Measurements from ENCODE around the gene PLPP2.

PLPP2 gene

DNA sequence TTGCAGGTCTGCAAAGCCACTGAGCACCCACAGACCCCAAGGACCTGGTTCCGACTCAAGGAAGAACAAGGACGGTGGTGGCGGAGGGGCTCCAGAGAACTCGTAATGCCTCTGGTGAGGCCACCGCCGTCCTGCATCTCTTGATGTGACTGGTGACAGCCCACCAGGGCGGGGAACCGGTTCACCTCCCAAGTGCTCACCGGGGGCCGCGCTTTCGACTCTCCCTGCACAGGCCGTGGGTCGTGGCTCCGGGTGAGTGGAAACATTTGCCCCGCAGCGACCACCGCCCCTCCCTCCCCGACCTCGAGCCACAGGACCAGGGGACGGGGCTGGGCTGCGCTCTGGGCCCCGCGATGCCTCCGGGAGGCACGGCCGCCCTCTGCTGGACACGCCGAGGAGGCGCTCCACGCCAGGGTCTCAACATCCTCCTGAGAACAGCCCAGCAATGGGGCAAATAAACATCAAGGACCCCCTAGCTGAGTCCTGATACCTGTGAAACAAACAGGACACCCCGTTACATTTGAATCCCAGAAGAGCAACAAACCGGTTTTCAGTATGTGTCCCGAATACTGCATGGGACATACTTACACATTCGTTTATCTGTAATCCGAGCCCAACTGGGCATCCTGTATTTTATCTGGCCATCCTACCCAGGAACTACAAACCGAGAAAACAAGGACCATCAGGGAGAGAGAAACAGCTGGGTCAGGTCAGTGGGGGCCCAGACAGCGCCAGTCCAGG is 3.9 kb upstream of the PLPP2 start:
- Histone ChIP-seq H3K9me3 (ENCODE audit: control insufficient read depth, insufficient read depth, low read depth, low read length) (no peaks in the 10 kb centered on the region), H3K27ac (ENCODE audit: extremely low read depth, low read depth, low read length) (no peak overlapping the region), H3K4me3 (ENCODE audit: low read depth, low read length) (no peak overlapping the region), H3K36me3 (ENCODE audit: control insufficient read depth in 2 of 2, insufficient read depth in 1 of 2, low read length in 2 of 2) (no peaks in the 10 kb centered on the region), H3K4me1 (ENCODE audit: control insufficient read depth, insufficient read depth, low read length) (no peaks in the 10 kb centered on the region; the same call in 1 of the 2 replicates)
- TF ChIP-seq, protein P1, sequence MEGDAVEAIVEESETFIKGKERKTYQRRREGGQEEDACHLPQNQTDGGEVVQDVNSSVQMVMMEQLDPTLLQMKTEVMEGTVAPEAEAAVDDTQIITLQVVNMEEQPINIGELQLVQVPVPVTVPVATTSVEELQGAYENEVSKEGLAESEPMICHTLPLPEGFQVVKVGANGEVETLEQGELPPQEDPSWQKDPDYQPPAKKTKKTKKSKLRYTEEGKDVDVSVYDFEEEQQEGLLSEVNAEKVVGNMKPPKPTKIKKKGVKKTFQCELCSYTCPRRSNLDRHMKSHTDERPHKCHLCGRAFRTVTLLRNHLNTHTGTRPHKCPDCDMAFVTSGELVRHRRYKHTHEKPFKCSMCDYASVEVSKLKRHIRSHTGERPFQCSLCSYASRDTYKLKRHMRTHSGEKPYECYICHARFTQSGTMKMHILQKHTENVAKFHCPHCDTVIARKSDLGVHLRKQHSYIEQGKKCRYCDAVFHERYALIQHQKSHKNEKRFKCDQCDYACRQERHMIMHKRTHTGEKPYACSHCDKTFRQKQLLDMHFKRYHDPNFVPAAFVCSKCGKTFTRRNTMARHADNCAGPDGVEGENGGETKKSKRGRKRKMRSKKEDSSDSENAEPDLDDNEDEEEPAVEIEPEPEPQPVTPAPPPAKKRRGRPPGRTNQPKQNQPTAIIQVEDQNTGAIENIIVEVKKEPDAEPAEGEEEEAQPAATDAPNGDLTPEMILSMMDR (tag by site-specific recombination; IDR thresholded peaks at IDR 0.05): peak; percentile 41
- TF ChIP-seq, protein P2, sequence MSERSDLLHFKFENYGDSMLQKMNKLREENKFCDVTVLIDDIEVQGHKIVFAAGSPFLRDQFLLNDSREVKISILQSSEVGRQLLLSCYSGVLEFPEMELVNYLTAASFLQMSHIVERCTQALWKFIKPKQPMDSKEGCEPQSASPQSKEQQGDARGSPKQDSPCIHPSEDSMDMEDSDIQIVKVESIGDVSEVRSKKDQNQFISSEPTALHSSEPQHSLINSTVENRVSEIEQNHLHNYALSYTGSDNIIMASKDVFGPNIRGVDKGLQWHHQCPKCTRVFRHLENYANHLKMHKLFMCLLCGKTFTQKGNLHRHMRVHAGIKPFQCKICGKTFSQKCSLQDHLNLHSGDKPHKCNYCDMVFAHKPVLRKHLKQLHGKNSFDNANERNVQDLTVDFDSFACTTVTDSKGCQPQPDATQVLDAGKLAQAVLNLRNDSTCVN (tag by site-specific recombination; optimal IDR thresholded peaks at IDR 0.05): no peak
- TF ChIP-seq ZNF621 (tag by site-specific recombination; IDR thresholded peaks at IDR 0.05): no peak
- TF ChIP-seq SP3 (tag by site-specific recombination; IDR thresholded peaks at IDR 0.05): no peak
- TF ChIP-seq, protein P3, sequence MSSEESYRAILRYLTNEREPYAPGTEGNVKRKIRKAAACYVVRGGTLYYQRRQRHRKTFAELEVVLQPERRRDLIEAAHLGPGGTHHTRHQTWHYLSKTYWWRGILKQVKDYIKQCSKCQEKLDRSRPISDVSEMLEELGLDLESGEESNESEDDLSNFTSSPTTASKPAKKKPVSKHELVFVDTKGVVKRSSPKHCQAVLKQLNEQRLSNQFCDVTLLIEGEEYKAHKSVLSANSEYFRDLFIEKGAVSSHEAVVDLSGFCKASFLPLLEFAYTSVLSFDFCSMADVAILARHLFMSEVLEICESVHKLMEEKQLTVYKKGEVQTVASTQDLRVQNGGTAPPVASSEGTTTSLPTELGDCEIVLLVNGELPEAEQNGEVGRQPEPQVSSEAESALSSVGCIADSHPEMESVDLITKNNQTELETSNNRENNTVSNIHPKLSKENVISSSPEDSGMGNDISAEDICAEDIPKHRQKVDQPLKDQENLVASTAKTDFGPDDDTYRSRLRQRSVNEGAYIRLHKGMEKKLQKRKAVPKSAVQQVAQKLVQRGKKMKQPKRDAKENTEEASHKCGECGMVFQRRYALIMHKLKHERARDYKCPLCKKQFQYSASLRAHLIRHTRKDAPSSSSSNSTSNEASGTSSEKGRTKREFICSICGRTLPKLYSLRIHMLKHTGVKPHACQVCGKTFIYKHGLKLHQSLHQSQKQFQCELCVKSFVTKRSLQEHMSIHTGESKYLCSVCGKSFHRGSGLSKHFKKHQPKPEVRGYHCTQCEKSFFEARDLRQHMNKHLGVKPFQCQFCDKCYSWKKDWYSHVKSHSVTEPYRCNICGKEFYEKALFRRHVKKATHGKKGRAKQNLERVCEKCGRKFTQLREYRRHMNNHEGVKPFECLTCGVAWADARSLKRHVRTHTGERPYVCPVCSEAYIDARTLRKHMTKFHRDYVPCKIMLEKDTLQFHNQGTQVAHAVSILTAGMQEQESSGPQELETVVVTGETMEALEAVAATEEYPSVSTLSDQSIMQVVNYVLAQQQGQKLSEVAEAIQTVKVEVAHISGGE (tag by site-specific recombination; conservative IDR thresholded peaks at IDR 0.05; ENCODE audit: low read depth): no peak
- no peak for TF ChIP-seq OSR2 (tag by site-specific recombination; IDR thresholded peaks at IDR 0.05)
- TF ChIP-seq, protein P4, sequence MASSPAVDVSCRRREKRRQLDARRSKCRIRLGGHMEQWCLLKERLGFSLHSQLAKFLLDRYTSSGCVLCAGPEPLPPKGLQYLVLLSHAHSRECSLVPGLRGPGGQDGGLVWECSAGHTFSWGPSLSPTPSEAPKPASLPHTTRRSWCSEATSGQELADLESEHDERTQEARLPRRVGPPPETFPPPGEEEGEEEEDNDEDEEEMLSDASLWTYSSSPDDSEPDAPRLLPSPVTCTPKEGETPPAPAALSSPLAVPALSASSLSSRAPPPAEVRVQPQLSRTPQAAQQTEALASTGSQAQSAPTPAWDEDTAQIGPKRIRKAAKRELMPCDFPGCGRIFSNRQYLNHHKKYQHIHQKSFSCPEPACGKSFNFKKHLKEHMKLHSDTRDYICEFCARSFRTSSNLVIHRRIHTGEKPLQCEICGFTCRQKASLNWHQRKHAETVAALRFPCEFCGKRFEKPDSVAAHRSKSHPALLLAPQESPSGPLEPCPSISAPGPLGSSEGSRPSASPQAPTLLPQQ (tag by site-specific recombination; IDR thresholded peaks at IDR 0.05): peak; percentile 29; the same call in 1 of the 2 replicates
- peak; percentile 17; the same call in 1 of the 2 replicates for TF ChIP-seq ZBTB17 (tag by site-specific recombination; IDR thresholded peaks at IDR 0.05)
- CTCF ChIA-PET: interaction anchor here (0.7 to 2.8 kb wide), 11 partner anchors 9 to 215 kb away, joined by 3 to 11 read pairs (median 4); no protein-coding TSS in a partner anchor
- POLR2A ChIA-PET: no interaction called here

DNA sequence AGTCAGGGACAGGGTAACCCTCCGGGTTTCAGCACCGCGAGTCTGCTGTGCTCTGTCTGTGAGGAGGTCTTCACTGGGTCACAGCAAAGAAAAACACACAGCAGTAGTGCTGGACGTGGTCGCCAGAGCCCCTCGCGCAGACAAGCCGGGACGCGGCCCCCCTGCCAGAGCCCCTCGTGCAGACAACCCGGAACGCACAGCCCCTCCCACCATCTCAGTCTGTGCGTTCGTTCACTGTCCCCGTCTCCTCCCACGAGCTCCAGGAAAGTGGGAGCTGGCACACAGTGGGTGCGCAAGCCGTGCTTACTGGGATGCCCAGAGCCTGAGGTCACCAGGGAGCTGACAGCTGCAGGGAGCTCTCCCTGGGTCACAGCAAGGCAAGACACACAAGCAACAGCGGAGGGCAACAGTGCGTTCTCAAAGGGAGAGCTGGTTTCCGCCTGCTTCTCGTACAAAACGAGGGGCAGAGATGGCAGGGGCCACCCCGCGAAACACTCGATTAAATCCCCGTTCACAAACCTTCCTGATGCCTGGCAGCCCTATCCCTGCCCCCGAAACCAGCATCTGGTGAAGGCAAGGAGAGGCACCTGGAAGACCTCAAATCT is 3.2 kb upstream of the PLPP2 start:
- H3K4me3 ChIP-seq (ENCODE audit: low read depth, low read length): no peak overlapping the region

More for the DNA sequence above, 3.2 kb upstream of the PLPP2 start:
- POLR2A ChIA-PET: no interaction called here
- H3K36me3 ChIP-seq (ENCODE audit: control insufficient read depth in 2 of 2, insufficient read depth in 1 of 2, low read length in 2 of 2): no peaks in the 10 kb centered on the region
- no peaks in the 10 kb centered on the region for H3K9me3 ChIP-seq (ENCODE audit: control insufficient read depth, insufficient read depth, low read depth, low read length)
- no peak for TF ChIP-seq ZBTB7A (tag by site-specific recombination; IDR thresholded peaks at IDR 0.05; ENCODE audit: low read depth)
- no peak for TF ChIP-seq ZNF785 (tag by site-specific recombination; IDR thresholded peaks at IDR 0.05)
- no peak for TF ChIP-seq ZBTB1 (tag by site-specific recombination; IDR thresholded peaks at IDR 0.05)
- TF ChIP-seq, protein P3 (tag by site-specific recombination; conservative IDR thresholded peaks at IDR 0.05; ENCODE audit: low read depth): no peak
- no peak for TF ChIP-seq ZNF544 (tag by site-specific recombination; IDR thresholded peaks at IDR 0.05)
- no peak for TF ChIP-seq ZNF211 (tag by site-specific recombination; IDR thresholded peaks at IDR 0.05; ENCODE audit: low read depth)
- TF ChIP-seq ZNF169 (tag by site-specific recombination; IDR thresholded peaks at IDR 0.05): no peak
- TF ChIP-seq, protein P5, sequence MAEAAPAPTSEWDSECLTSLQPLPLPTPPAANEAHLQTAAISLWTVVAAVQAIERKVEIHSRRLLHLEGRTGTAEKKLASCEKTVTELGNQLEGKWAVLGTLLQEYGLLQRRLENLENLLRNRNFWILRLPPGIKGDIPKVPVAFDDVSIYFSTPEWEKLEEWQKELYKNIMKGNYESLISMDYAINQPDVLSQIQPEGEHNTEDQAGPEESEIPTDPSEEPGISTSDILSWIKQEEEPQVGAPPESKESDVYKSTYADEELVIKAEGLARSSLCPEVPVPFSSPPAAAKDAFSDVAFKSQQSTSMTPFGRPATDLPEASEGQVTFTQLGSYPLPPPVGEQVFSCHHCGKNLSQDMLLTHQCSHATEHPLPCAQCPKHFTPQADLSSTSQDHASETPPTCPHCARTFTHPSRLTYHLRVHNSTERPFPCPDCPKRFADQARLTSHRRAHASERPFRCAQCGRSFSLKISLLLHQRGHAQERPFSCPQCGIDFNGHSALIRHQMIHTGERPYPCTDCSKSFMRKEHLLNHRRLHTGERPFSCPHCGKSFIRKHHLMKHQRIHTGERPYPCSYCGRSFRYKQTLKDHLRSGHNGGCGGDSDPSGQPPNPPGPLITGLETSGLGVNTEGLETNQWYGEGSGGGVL (tag by site-specific recombination; IDR thresholded peaks at IDR 0.05): no peak
- no peak for TF ChIP-seq ZNF664 (tag by site-specific recombination; IDR thresholded peaks at IDR 0.05)
- no peak for TF ChIP-seq ZNF114 (tag by site-specific recombination; IDR thresholded peaks at IDR 0.05)
- H3K4me1 ChIP-seq (ENCODE audit: control insufficient read depth, insufficient read depth, low read length): no peaks in the 10 kb centered on the region; the same call in 1 of the 2 replicates
- CTCF ChIA-PET: interaction anchor here (0.6 to 2.8 kb wide), 6 partner anchors 20 to 525 kb away, joined by 3 to 11 read pairs (median 4); no protein-coding TSS in a partner anchor
- no peak overlapping the region for H3K27ac ChIP-seq (ENCODE audit: extremely low read depth, low read depth, low read length)
